OCI-LY7 (cell line): ENCODE measurements around the gene GSK3B. TPM values are rescaled to one million over a fixed set of nuclear protein-coding genes. Genes with fewer than 3 reads are reported as not detected.

ENCODE experiments used
- BruUV-seq: library from RNA; stranded (reverse); fragments of 400-500 nt; replicated peaks from 2 replicates; lab custom pipeline; 2021; lab: Mats Ljungman, UMichigan
- CTCF ChIA-PET: fragments of 300-600 bp; sonication (Branson Sonifier 250); formaldehyde crosslinking; loops from one replicate; lab custom pipeline; 2022; ENCODE audit warnings: antibody characterized with exemption; ENCODE audit not compliant: unreplicated experiment; lab: Charles Lee
- POLR2A ChIA-PET: fragments of 300-600 bp; sonication (Branson Sonifier 250); formaldehyde crosslinking; loops from one replicate; lab custom pipeline; 2022; ENCODE audit warnings: antibody characterized with exemption; lab: Charles Lee
- DNase-seq: peaks from one replicate; pipeline ENCODE4 v3.0.0-alpha.2; 2015; ENCODE audit warnings: low spot score
- H2AFZ ChIP-seq: fragments of 200-600 bp; sonication (generic), shearing (Covaris generic); 2 replicates; pipeline ENCODE4 v1.6.1; 2014; ENCODE audit warnings: mild to moderate bottlenecking, antibody characterized with exemption, low read length, moderate library complexity
- H3K27ac ChIP-seq: fragments of 200-600 bp; sonication (generic); 2 replicates; pipeline ENCODE4 v1.5.1; 2014; ENCODE audit warnings: mixed run types, low read depth, mild to moderate bottlenecking, moderate library complexity, low read length, inconsistent platforms; ENCODE audit not compliant: poor library complexity, severe bottlenecking
- H3K36me3 ChIP-seq: fragments of 200-600 bp; sonication (generic); 2 replicates; pipeline ENCODE4 v1.6.1; 2014; ENCODE audit warnings: mild to moderate bottlenecking, antibody characterized with exemption, low read length, moderate library complexity, mixed read lengths; ENCODE audit not compliant: insufficient read depth
- H3K4me1 ChIP-seq: fragments of 200-600 bp; sonication (generic); 2 replicates; pipeline ENCODE4 v1.5.1; 2014; ENCODE audit warnings: mild to moderate bottlenecking, low read length; ENCODE audit not compliant: insufficient read depth, poor library complexity, severe bottlenecking
- H3K4me2 ChIP-seq: fragments of 200-600 bp; sonication (generic); 2 replicates; pipeline ENCODE4 v1.6.1; 2014; ENCODE audit warnings: mild to moderate bottlenecking, low read length
- H3K4me3 ChIP-seq: fragments of 200-600 bp; sonication (generic); 2 replicates; pipeline ENCODE4 v1.5.1; 2014; ENCODE audit warnings: mild to moderate bottlenecking, low read depth, low read length; ENCODE audit not compliant: poor library complexity, severe bottlenecking
- H3K79me2 ChIP-seq: fragments of 200-600 bp; sonication (generic); 2 replicates; pipeline ENCODE4 v1.6.1; 2016; ENCODE audit warnings: low read depth, mild to moderate bottlenecking, low read length, moderate library complexity, mixed read lengths; ENCODE audit not compliant: insufficient read depth
- H3K9me2 ChIP-seq: fragments of 200-600 bp; sonication (generic); 2 replicates; pipeline ENCODE4 v1.6.1; 2016; ENCODE audit warnings: mild to moderate bottlenecking, low read length, mixed read lengths; ENCODE audit not compliant: insufficient read depth
- H3K9me3 ChIP-seq: fragments of 200-600 bp; sonication (generic); 2 replicates; pipeline ENCODE4 v1.6.1; 2014; ENCODE audit warnings: mild to moderate bottlenecking, mixed run types, low read length, mixed read lengths
- H4K20me1 ChIP-seq: fragments of 200-600 bp; sonication (generic); 2 replicates; pipeline ENCODE4 v1.6.1; 2014; ENCODE audit warnings: mild to moderate bottlenecking, antibody characterized with exemption, low read length, moderate library complexity, mixed read lengths; ENCODE audit not compliant: insufficient read depth
- EZH2phosphoT487 ChIP-seq: fragments of 200-600 bp; sonication (generic); IDR thresholded peaks from 2 replicates; pipeline ENCODE4 v1.6.1; 2018; ENCODE audit warnings: low read depth, borderline replicate concordance, mild to moderate bottlenecking, mixed run types, antibody characterized with exemption, low read length, moderate library complexity, mixed read lengths
- intact Hi-C: fragments of 100-400 bp; cut with micrococcal nuclease; formaldehyde crosslinking; loops from one replicate; pipeline ENCODE4 v1.10.0; 2022; ENCODE audit not compliant: unreplicated experiment
- total RNA-seq, 2 experiments: library from RNA; depleted of rRNA in 1 of 2; stranded (reverse); fragments of >200 nt in 1 of 2; shearing (Covaris generic) in 1 of 2; gene quantifications; 2 replicates each; pipeline ENCODE4 v1.2.3, GENCODE V29; 2014 to 2022
- TF ChIP-seq, protein P1 (sequence below): fragments of 200-600 bp; sonication (generic); conservative IDR thresholded peaks from 2 replicates; pipeline ENCODE4 v1.5.1; 2014; ENCODE audit warnings: mild to moderate bottlenecking, antibody characterized with exemption, low read length, moderate library complexity, mixed read lengths

GSK3B gene
- total RNA-seq, 2 experiments from 2014 or later: 26.6 to 40.9 TPM

DNA sequence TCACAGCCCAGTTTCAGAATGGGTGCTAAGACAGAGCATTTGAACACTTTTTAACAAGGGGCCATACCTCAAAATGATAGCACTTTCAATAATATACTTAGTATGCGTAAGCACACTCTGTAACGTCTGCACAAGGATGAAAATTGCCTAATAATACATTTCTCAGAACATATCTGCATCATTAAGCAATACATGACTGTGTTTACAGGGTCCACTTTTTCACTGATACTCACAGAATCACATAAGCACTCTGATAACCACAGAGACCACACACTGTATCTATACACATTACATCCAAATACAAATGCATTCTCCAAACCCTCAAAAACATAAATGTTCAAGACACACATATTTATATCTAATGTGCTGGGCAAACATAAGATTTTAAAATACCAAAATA, 232.6 kb downstream of the GSK3B start:
- H3K36me3 ChIP-seq: peaks cover 59% of the 10 kb centered on the region
- no peaks in the 10 kb centered on the region for H3K79me2 ChIP-seq
- TF ChIP-seq, protein P1, sequence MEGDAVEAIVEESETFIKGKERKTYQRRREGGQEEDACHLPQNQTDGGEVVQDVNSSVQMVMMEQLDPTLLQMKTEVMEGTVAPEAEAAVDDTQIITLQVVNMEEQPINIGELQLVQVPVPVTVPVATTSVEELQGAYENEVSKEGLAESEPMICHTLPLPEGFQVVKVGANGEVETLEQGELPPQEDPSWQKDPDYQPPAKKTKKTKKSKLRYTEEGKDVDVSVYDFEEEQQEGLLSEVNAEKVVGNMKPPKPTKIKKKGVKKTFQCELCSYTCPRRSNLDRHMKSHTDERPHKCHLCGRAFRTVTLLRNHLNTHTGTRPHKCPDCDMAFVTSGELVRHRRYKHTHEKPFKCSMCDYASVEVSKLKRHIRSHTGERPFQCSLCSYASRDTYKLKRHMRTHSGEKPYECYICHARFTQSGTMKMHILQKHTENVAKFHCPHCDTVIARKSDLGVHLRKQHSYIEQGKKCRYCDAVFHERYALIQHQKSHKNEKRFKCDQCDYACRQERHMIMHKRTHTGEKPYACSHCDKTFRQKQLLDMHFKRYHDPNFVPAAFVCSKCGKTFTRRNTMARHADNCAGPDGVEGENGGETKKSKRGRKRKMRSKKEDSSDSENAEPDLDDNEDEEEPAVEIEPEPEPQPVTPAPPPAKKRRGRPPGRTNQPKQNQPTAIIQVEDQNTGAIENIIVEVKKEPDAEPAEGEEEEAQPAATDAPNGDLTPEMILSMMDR: no peak
- TF ChIP-seq EZH2phosphoT487: no peak
- ChIA-PET CTCF (no interaction called here), POLR2A (no interaction called here)
- no peaks in the 10 kb centered on the region for H3K4me1 ChIP-seq
- H4K20me1 ChIP-seq: no peaks in the 10 kb centered on the region
- H3K27ac ChIP-seq: no peak overlapping the region
- H3K4me3 ChIP-seq: no peak overlapping the region
- no peak for DNase-seq
- H2AFZ ChIP-seq: no peak overlapping the region
- intact Hi-C loops: no loop called here
- H3K9me2 ChIP-seq: no peaks in the 10 kb centered on the region
- BruUV-seq: no TSS peak
- no peak overlapping the region for H3K4me2 ChIP-seq
- H3K9me3 ChIP-seq: no peaks in the 10 kb centered on the region

GRCh38 chr3:119859728-119860127, 234.5 kb downstream of the GSK3B start:
- H3K9me2 ChIP-seq: no peaks in the 10 kb centered on the region
- H3K4me3 ChIP-seq: no peak overlapping the region
- no TSS peak for BruUV-seq
- H3K27ac ChIP-seq: no peak overlapping the region
- no peak overlapping the region for H3K4me2 ChIP-seq
- no peaks in the 10 kb centered on the region for H3K9me3 ChIP-seq
- H3K79me2 ChIP-seq: no peaks in the 10 kb centered on the region
- POLR2A ChIA-PET: interaction anchor here (0.7 to 0.8 kb wide), 2 partner anchors 17 to 225 kb away, joined by 3 to 4 read pairs; no protein-coding TSS in a partner anchor
- H3K36me3 ChIP-seq: peaks cover 54% of the 10 kb centered on the region
- H4K20me1 ChIP-seq: no peaks in the 10 kb centered on the region
- intact Hi-C loops: no loop called here
- CTCF ChIA-PET: no interaction called here
- no peak overlapping the region for H2AFZ ChIP-seq
- no peak for DNase-seq
- no peak for TF ChIP-seq EZH2phosphoT487
- TF ChIP-seq, protein P1: no peak
- no peaks in the 10 kb centered on the region for H3K4me1 ChIP-seq

DNA sequence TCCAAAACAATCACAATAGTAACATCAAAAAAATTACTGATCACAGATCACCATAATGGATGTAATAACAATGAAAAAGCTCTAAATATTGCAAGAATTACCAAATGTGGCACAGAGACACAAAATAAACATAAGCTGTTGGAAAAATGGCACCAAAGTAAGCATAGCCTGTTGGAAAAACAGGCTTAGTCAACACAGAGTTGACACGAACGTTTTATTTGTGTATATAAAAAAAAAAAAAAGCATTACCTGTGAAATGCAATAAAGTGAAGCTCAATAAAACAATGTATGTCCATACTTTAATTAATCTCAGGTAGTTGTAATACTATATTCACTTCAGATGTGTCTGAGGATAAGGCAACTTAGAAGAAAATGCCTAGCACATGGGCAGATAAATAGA, 235.3 kb downstream of the GSK3B start:
- Histone ChIP-seq H3K9me3 (no peaks in the 10 kb centered on the region), H3K79me2 (no peaks in the 10 kb centered on the region), H3K36me3 (peaks cover 54% of the 10 kb centered on the region), H3K9me2 (no peaks in the 10 kb centered on the region), H3K4me1 (no peaks in the 10 kb centered on the region), H4K20me1 (no peaks in the 10 kb centered on the region), H3K27ac (no peak overlapping the region), H3K4me3 (no peak overlapping the region), H2AFZ (no peak overlapping the region), H3K4me2 (no peak overlapping the region)
- ChIA-PET CTCF (no interaction called here), POLR2A (interaction anchor here (0.6 to 0.8 kb wide), 3 partner anchors 18 to 226 kb away, joined by 3 to 6 read pairs (median 4); no protein-coding TSS in a partner anchor)
- BruUV-seq: no TSS peak
- no peak for DNase-seq
- intact Hi-C loops: no loop called here
- TF ChIP-seq, protein P1: no peak
- no peak for TF ChIP-seq EZH2phosphoT487
